SU-DHL-6 (cell line): ENCODE measurements around the gene CCNL1.

Experiments used
- H2AFZ ChIP-seq: fragments of 200-600 bp; sonication (generic); 2 replicates; pipeline ENCODE4 v1.6.1; 2014; ENCODE audit warnings: low read depth, mild to moderate bottlenecking, moderate library complexity, mixed read lengths, antibody characterized with exemption, low read length; ENCODE audit not compliant: severe bottlenecking
- H3F3A ChIP-seq: fragments of 200-600 bp; shearing (Covaris generic); 2 replicates; pipeline ENCODE4 v1.6.0; 2016; ENCODE audit warnings: antibody characterized with exemption, mild to moderate bottlenecking; ENCODE audit not compliant: insufficient read depth
- H3K27ac ChIP-seq: fragments of 200-600 bp; sonication (generic); 2 replicates; pipeline ENCODE4 v1.5.1; 2016; ENCODE audit warnings: low read depth, mild to moderate bottlenecking, low read length, moderate library complexity, mixed read lengths
- H3K27me3 ChIP-seq: fragments of 200-600 bp; sonication (generic), shearing (Covaris generic); 2 replicates; pipeline ENCODE4 v1.6.0; 2014; ENCODE audit warnings: mild to moderate bottlenecking, low read length
- H3K36me3 ChIP-seq: fragments of 200-600 bp; sonication (generic); 2 replicates; pipeline ENCODE4 v1.6.1; 2014; ENCODE audit warnings: mild to moderate bottlenecking, low read length, mixed read lengths
- H3K4me2 ChIP-seq: fragments of 300-600, 200-600 bp; shearing (Covaris generic), sonication (generic); 2 replicates; pipeline ENCODE4 v1.6.0; 2014; ENCODE audit warnings: low read length, low read depth, mild to moderate bottlenecking; ENCODE audit not compliant: poor library complexity, severe bottlenecking
- H3K4me3 ChIP-seq: fragments of 200-600 bp; sonication (generic); 2 replicates; pipeline ENCODE4 v1.5.1; 2014; ENCODE audit warnings: antibody characterized with exemption, low read length, mild to moderate bottlenecking, mixed read lengths; ENCODE audit not compliant: insufficient read depth, poor library complexity, severe bottlenecking
- H3K79me2 ChIP-seq: fragments of 200-600 bp; sonication (generic); 2 replicates; pipeline ENCODE4 v1.6.1; 2014; ENCODE audit warnings: mild to moderate bottlenecking, low read length, moderate library complexity; ENCODE audit not compliant: insufficient read depth
- H3K9ac ChIP-seq: fragments of 200-600 bp; sonication (generic); 2 replicates; pipeline ENCODE4 v1.7.0; 2014; ENCODE audit warnings: mild to moderate bottlenecking, low read length
- H3K9me2 ChIP-seq: fragments of 200-600 bp; sonication (generic); replicated peaks from 2 replicates; pipeline ENCODE4 v1.6.1; 2014; ENCODE audit warnings: low read length; ENCODE audit not compliant: insufficient read depth
- H3K9me3 ChIP-seq: fragments of 200-600 bp; sonication (generic); 2 replicates; pipeline ENCODE4 v1.6.1; 2014; ENCODE audit warnings: low read length, mixed read lengths; ENCODE audit not compliant: insufficient read depth
- H4K20me1 ChIP-seq: fragments of 200-600 bp; sonication (generic); 2 replicates; pipeline ENCODE4 v1.6.1; 2014; ENCODE audit warnings: low read depth, mild to moderate bottlenecking, antibody characterized with exemption, low read length, moderate library complexity, mixed read lengths
- EZH2phosphoT487 ChIP-seq: fragments of 200-600 bp; sonication (generic), shearing (Covaris generic); conservative IDR thresholded peaks from 2 replicates; pipeline ENCODE4 v1.6.1; 2018; ENCODE audit warnings: mild to moderate bottlenecking, antibody characterized with exemption, low read length, moderate library complexity, mixed read lengths
- TF ChIP-seq, protein P1 (sequence below): fragments of 200-600 bp; sonication (generic); IDR thresholded peaks from one replicate; pipeline ENCODE4 v1.5.1; 2017; ENCODE audit warnings: antibody characterized with exemption, mild to moderate bottlenecking, low read length, moderate library complexity; ENCODE audit not compliant: insufficient read depth, poor library complexity, severe bottlenecking

Gene CCNL1

DNA sequence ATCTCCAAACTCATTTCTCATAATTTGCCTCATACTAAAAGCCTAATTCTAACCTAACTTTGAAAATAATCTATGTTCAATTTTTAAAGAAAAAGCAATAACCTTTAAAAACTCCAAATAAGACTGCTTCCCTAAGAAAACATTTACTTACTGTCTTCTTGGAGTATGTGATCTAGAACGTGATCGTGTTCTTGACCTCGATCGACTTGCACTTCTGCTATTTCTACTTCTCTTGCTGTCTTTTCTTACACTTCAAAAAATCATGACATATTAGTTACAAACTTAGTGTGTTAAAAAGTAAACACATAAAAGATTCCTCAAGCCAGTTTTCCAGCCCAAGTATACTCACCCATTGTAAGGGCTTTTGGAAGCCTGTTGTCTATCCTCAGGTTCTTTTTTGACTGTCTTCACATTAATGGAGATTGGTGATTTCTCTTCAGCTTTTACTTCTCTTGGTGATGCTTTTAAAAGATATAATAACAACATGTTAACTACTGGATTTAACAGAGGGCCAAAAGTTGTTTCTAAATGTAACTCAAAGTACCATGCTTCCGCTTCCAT lies 10.7 kb downstream of the CCNL1 start:
- Histone ChIP-seq H3K9me3 (no peaks in the 10 kb centered on the region), H3K9ac (no peak overlapping the region), H3K36me3 (peaks cover 86% of the 10 kb centered on the region), H2AFZ (no peak overlapping the region), H3K79me2 (peaks cover 31% of the 10 kb centered on the region), H3K9me2 (no peaks in the 10 kb centered on the region), H3F3A (peaks cover 92% of the 10 kb centered on the region), H4K20me1 (peaks cover 54% of the 10 kb centered on the region), H3K27ac (no peak overlapping the region), H3K27me3 (no peaks in the 10 kb centered on the region), H3K4me2 (no peak overlapping the region), H3K4me3 (no peak overlapping the region)
- TF ChIP-seq EZH2phosphoT487, result no peak
- TF ChIP-seq, protein P1, sequence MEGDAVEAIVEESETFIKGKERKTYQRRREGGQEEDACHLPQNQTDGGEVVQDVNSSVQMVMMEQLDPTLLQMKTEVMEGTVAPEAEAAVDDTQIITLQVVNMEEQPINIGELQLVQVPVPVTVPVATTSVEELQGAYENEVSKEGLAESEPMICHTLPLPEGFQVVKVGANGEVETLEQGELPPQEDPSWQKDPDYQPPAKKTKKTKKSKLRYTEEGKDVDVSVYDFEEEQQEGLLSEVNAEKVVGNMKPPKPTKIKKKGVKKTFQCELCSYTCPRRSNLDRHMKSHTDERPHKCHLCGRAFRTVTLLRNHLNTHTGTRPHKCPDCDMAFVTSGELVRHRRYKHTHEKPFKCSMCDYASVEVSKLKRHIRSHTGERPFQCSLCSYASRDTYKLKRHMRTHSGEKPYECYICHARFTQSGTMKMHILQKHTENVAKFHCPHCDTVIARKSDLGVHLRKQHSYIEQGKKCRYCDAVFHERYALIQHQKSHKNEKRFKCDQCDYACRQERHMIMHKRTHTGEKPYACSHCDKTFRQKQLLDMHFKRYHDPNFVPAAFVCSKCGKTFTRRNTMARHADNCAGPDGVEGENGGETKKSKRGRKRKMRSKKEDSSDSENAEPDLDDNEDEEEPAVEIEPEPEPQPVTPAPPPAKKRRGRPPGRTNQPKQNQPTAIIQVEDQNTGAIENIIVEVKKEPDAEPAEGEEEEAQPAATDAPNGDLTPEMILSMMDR, result no peak

GRCh38 chr3:157148196-157148889 lies 11.6 kb downstream of the CCNL1 start:
- H3K9me2 ChIP-seq, result no peaks in the 10 kb centered on the region
- peaks cover 80% of the 10 kb centered on the region for H3K36me3 ChIP-seq
- no peak overlapping the region for H3K27ac ChIP-seq
- no peak overlapping the region for H3K4me2 ChIP-seq
- TF ChIP-seq, protein P1, result no peak
- H3K79me2 ChIP-seq, result peaks cover 22% of the 10 kb centered on the region
- H3K9me3 ChIP-seq, result no peaks in the 10 kb centered on the region
- peaks cover 45% of the 10 kb centered on the region for H4K20me1 ChIP-seq
- H3K4me3 ChIP-seq, result no peak overlapping the region
- H3K27me3 ChIP-seq, result no peaks in the 10 kb centered on the region
- peaks cover 99% of the 10 kb centered on the region for H3F3A ChIP-seq
- no peak overlapping the region for H2AFZ ChIP-seq
- H3K9ac ChIP-seq, result no peak overlapping the region

DNA sequence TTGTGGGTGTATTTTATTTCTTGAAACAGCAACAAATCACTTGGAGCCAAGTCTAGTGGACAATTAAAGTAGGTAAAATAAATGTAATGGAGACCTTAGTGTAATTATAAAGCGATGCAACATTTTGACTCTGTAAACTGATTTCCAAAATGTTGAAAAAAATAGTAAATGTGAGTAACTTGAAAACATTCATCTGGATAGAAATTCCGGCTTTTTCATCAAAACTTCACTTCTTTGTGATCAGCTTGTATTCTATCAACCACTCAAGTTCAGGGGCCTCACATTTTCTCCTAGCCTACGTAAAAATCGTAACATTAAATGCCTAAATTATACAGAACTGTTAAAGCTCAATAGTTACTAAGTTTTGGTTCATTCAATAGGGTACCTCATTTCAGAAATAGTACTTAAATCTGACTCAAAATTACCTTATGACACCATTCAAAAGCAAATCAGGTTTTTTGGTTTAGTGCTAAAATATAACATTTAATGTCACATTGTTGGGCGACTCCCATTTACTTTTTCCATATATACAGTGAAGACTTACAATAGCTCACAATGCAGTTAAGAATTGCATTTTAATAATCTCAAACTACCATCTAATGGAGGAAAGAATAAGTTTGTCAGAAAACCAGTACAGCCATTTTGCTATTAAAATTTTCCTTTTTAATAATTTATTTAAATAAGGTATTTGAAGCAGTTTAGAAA lies 12.7 kb downstream of the CCNL1 start:
- H3K36me3 ChIP-seq, result peaks cover 72% of the 10 kb centered on the region
- H3K9ac ChIP-seq, result no peak overlapping the region
- 0 out of 2 replicates have a peak, but pooled peaks cover 11% of the 10 kb centered on the region for H3K79me2 ChIP-seq
- no peaks in the 10 kb centered on the region for H3K9me2 ChIP-seq
- no peak overlapping the region for H3K4me2 ChIP-seq
- no peaks in the 10 kb centered on the region for H3K27me3 ChIP-seq
- H3K27ac ChIP-seq, result no peak overlapping the region
- peaks cover 36% of the 10 kb centered on the region for H4K20me1 ChIP-seq
- H2AFZ ChIP-seq, result no peak overlapping the region
- no peak for TF ChIP-seq EZH2phosphoT487
- TF ChIP-seq, protein P1, result no peak
- H3K9me3 ChIP-seq, result no peaks in the 10 kb centered on the region
- peaks cover 96% of the 10 kb centered on the region for H3F3A ChIP-seq
- no peak overlapping the region for H3K4me3 ChIP-seq
